ENCODE data around the gene ARNT2. TPM values are rescaled to one million over a fixed set of nuclear protein-coding genes. Genes with fewer than 3 reads are reported as not detected.

The ARNT2 gene
- total RNA-seq, 1 donor, result 20.7 TPM

DNA sequence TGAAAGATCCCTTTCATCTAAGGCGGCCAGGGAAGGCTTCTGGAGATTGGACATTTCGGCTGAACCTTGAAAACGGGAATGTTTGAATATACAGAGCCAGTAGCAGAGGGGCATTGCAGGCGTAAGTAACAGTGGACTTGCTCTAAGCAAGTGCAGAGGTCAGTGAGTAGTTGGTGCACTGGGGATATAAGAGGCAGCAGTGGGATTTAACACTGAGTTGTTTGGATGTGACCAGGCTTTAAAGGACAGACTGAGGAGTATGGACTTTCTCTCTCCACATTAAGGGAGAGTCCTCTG, 1.3 kb downstream of the ARNT2 start:
- no peak overlapping the region for H3K4me3 ChIP-seq (ENCODE audit: low read depth, low read length)
- TF ChIP-seq, protein P1, sequence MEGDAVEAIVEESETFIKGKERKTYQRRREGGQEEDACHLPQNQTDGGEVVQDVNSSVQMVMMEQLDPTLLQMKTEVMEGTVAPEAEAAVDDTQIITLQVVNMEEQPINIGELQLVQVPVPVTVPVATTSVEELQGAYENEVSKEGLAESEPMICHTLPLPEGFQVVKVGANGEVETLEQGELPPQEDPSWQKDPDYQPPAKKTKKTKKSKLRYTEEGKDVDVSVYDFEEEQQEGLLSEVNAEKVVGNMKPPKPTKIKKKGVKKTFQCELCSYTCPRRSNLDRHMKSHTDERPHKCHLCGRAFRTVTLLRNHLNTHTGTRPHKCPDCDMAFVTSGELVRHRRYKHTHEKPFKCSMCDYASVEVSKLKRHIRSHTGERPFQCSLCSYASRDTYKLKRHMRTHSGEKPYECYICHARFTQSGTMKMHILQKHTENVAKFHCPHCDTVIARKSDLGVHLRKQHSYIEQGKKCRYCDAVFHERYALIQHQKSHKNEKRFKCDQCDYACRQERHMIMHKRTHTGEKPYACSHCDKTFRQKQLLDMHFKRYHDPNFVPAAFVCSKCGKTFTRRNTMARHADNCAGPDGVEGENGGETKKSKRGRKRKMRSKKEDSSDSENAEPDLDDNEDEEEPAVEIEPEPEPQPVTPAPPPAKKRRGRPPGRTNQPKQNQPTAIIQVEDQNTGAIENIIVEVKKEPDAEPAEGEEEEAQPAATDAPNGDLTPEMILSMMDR (IDR thresholded peaks at IDR 0.05; ENCODE audit: insufficient read depth, low read depth, low read length), result no peak

DNA sequence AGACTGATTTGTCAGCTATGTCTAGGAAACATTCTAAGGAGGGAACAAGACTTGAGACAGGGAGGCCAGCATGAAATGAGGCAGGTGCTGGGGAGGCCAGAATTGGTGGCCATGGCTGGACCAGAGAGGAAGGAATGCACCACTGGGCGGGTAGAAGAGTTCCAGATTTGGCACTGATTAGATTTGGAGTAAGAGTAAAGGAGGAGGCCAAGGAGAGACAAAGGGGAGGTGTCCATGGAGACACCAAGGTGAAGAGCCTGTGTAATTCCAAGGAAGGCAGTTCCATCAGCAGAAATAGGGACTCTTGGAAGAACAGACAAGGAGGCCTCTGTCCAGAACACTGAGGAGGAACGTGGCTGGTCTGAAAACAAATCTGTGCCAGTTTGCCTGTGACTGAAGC, 1.8 kb downstream of the ARNT2 start:
- no peak for DNase-seq (ENCODE audit: low read depth)
- TF ChIP-seq, protein P1 (IDR thresholded peaks at IDR 0.05; ENCODE audit: insufficient read depth, low read depth, low read length), result no peak
- H3K4me3 ChIP-seq (ENCODE audit: low read depth, low read length), result no peak overlapping the region

More for the DNA sequence above, 1.3 kb downstream of the ARNT2 start:
- DNase-seq (ENCODE audit: low read depth), result no peak

DNA sequence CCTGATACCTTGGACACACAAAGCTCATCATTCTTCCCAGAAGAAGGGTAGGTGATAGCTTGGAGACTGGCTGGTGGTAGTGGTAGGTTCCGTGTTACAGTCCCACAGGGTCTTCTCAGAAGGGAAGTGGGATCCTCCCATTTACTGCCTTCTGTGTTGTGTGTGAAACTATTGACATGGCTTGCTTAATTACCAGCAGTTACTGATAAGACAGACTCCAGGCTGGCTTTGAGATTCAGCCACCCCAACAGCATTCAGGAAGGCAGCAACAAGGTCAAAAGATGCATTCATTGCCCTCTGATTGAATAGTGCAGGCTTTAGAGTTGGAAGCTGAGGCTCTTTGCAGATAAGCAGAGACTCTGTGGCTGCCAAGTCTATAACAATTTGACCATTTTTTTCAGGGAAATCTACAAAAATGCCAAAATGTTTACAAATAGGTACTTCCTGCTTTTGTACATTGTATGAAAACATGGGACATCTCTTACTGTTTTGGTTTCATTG, 7.7 kb downstream of the ARNT2 start:
- no peak for DNase-seq (ENCODE audit: low read depth)
- TF ChIP-seq, protein P1 (IDR thresholded peaks at IDR 0.05; ENCODE audit: insufficient read depth, low read depth, low read length), result no peak

DNA sequence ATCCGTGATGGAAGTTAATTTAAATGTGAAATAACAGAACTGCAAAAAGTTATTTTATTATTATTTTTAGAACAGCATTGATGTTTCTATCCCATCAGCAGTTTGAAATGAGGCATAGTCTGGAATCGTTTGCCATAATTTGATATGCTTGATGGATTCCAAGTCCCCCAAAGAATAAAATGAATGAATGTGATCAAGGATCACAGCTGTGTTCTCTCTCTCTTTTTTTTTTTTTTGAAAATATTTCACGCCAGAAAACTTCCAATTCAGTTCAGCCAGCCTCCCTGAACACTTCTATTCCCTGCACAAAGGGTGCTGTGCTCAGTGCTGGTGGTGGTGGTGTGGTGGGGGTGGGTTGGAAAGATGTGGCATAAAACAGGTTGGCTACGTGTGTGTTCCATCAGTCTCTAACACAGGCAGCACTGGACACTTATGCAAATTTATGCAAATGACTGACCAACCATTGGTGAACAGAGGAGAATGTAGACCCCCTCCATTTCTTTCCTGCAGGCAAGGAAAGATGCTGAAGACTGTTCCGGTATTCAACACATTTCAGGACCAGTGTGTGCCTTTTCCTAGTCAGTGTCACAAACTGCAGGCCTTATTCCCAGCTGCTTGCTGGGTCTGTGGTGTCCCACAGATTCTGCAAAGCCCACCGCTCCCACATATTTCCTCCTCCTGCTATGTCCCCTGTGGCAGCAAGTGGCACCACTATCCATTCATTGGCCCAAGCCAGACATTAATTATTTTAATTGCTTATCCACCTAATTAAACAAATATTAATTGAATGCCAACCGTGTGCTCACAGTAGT, 10.6 kb downstream of the ARNT2 start:
- H3K4me3 ChIP-seq (ENCODE audit: low read depth, low read length), result no peak overlapping the region
- TF ChIP-seq, protein P1 (IDR thresholded peaks at IDR 0.05; ENCODE audit: insufficient read depth, low read depth, low read length), result no peak
- no peak for DNase-seq (ENCODE audit: low read depth)

More for the DNA sequence above, 7.7 kb downstream of the ARNT2 start:
- no peak overlapping the region for H3K4me3 ChIP-seq (ENCODE audit: low read depth, low read length)

DNA sequence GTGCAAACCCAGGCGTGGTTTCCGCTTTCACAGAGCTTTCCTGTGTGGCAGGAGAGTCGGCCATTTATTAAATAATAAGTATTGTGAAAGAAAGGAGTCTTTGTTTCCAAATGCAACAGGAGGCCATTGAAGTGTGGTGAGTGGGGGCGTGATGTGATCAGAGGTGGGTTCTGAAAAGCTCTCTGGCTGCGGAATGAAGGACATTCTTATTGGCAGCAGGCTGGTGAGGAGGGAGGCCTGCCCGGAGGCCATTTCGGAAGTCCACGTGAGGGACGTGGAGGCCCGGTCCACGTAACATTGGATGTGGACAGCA, 11.1 kb downstream of the ARNT2 start:
- no peak overlapping the region for H3K4me3 ChIP-seq (ENCODE audit: low read depth, low read length)
- DNase-seq (ENCODE audit: low read depth), result no peak
- TF ChIP-seq, protein P1 (IDR thresholded peaks at IDR 0.05; ENCODE audit: insufficient read depth, low read depth, low read length), result no peak

DNA sequence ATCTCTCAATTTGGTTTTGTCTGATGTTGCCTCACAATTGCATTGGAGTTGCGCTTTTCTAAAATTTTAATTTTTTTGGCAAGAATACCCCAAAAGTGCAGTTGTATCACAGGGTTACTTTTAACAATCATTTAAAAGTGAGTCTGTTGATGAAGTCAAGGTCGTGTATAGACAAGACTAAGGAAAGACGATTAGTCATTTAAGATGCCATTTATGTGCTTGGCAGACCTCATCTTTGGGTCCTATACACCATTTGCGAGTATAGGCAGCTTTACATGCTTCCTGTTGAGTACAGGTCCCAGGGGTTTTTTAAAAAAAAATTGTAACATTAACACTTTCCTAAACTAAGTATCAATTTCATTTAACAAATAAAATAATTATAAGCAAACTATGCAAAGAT, 12.5 kb downstream of the ARNT2 start:
- H3K4me3 ChIP-seq (ENCODE audit: low read depth, low read length), result no peak overlapping the region
- TF ChIP-seq, protein P1 (IDR thresholded peaks at IDR 0.05; ENCODE audit: insufficient read depth, low read depth, low read length), result no peak
- DNase-seq (ENCODE audit: low read depth), result no peak
